ENCODE results near the gene LCN15. TPM values are rescaled to one million over a fixed set of nuclear protein-coding genes. Genes with fewer than 3 reads are reported as not detected.

LCN15 gene
- total and polyA plus RNA-seq, 10 donors = 0.35 TPM; not detected in 9

DNA sequence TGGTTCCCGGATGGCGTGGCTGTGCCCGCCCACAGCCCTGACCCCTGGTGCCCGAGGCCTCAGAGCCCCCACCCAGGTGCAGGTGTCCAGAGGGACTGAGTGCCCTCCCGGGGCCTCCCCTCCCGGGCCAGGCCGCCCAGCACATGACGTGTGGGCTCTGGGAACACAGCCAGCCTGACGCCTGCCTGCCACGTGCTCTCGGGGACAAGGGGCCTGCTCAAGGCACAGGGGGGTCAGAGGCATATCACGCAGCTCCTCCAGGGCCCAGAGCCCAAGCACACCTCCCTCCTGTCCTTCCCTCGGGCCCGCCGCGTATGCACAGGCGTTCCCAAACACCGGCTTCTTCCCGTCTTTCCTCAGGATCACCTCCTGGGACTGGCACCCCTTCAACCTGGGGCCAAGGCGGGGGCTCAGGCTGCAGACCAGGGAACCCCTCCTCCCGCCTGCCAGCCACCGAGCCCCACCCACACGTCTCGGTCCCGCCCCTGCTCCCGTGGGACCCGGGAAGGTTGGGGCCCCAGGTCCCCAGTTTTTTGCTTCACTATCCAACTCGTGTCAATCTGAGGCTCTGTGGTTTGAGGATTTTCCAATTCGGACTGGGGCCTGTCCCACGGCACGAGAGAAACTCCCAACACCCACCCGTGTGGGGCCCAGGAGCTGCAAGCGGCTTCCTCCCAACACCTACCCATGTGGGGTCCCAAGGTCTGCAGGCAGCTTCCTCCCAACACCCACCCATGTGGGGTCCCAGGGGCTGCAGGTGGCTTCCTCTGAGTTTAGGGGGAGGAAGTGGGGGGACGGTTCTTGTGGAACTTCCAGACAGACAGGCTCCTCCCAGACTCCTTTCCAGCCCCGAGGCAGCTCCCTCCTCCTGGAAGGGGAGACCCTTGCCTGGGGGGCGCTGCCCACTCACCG, 23.1 kb downstream of the LCN15 start:
- WGBS, 5 donors = 24 to 30% (median 26%) methylated on average over 23 to 37 of the region's 37 CpGs
- TF ChIP-seq, protein P1, sequence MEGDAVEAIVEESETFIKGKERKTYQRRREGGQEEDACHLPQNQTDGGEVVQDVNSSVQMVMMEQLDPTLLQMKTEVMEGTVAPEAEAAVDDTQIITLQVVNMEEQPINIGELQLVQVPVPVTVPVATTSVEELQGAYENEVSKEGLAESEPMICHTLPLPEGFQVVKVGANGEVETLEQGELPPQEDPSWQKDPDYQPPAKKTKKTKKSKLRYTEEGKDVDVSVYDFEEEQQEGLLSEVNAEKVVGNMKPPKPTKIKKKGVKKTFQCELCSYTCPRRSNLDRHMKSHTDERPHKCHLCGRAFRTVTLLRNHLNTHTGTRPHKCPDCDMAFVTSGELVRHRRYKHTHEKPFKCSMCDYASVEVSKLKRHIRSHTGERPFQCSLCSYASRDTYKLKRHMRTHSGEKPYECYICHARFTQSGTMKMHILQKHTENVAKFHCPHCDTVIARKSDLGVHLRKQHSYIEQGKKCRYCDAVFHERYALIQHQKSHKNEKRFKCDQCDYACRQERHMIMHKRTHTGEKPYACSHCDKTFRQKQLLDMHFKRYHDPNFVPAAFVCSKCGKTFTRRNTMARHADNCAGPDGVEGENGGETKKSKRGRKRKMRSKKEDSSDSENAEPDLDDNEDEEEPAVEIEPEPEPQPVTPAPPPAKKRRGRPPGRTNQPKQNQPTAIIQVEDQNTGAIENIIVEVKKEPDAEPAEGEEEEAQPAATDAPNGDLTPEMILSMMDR (IDR thresholded peaks at IDR 0.05 in 8 of 11, conservative IDR thresholded peaks at IDR 0.05 in 3 of 11) = no peak
- TF ChIP-seq POLR2A (IDR thresholded peaks at IDR 0.05) = no peak
- TF ChIP-seq POLR2AphosphoS5 (IDR thresholded peaks at IDR 0.05) = peak in 1 of 3 donors; percentile 27
- no peaks in the 10 kb centered on the region for H3K9me3 ChIP-seq
- intact Hi-C loops (cut with DNase I; ENCODE audit: low total_unique reads) = no loop called here
- H3K36me3 ChIP-seq = peaks cover 0 to 23% (median 0%) of the 10 kb centered on the region in 6 donors
- peak overlapping the region in 7 of 8 donors; percentile 29 to 91 (median 78) for H3K27ac ChIP-seq
- H3K4me3 ChIP-seq = peak overlapping the region; percentile 25 to 73 (median 42)
- peaks cover 0 to 65% (median 33%) of the 10 kb centered on the region in 7 donors for H3K27me3 ChIP-seq (replicated peaks in 1 of 7)
- no peak for DNase-seq
- peaks cover 11 to 48% (median 26%) of the 10 kb centered on the region in 6 donors for H3K4me1 ChIP-seq

DNA sequence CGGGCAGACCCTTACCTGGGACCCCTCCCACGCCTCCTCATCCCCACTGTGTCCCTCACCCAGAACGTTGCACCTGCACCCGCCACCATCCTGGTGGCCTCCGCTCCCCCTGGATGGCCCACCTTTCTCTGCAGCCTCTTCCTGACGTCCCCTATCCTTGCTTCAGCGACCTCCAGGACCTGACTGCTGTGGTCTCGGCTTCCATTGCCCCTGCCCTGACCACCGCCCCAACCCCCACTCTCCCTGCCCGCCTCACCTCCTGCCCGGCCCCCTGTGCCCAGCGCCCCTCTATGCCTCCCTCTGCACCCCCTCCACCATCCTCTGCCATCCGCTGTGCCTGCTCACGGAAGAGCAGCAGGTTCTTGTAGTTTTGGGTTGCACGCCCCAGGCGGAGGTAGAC, 23.8 kb downstream of the LCN15 start:
- Histone ChIP-seq H3K4me1 (peaks cover 11 to 42% (median 26%) of the 10 kb centered on the region in 6 donors), H3K36me3 (peaks cover 0 to 23% (median 0%) of the 10 kb centered on the region in 6 donors), H3K27ac (peak overlapping the region in 2 of 8 donors; percentile 80 to 91), H3K9me3 (no peaks in the 10 kb centered on the region), H3K27me3 (replicated peaks in 1 of 7) (peaks cover 0 to 65% (median 33%) of the 10 kb centered on the region in 7 donors), H3K4me3 (peak overlapping the region in 4 of 8 donors; percentile 44 to 73 (median 50))
- TF ChIP-seq, protein P1 (IDR thresholded peaks at IDR 0.05 in 8 of 11, conservative IDR thresholded peaks at IDR 0.05 in 3 of 11) = no peak
- no peak for TF ChIP-seq POLR2A (IDR thresholded peaks at IDR 0.05)
- TF ChIP-seq POLR2AphosphoS5 (IDR thresholded peaks at IDR 0.05) = no peak
- WGBS, 5 donors = 88 to 92% (median 91%) methylated on average over 16 of the region's 16 CpGs
- no peak for DNase-seq
- intact Hi-C loops (cut with DNase I; ENCODE audit: low total_unique reads) = no loop called here

DNA sequence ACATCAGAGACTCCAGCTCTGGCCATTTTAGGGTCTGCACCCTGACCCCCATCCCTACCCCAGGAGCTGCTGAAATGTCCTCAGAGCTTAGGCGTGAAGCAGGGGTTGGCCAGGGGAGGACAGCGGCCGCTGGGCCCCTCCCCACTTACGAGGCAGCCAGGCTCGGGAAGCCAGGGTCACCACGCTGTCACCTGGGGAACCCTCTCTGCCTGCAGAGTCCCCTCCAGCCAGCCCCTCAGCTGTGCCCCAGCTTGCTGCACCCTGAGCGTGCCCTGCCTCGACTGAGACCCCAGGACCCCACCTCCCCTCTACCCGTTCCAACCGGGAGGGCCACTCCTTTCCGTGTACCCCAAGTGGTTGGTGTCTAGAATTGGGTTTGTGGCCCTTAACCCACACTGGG, 24.2 kb downstream of the LCN15 start:
- Histone ChIP-seq H3K27me3 (replicated peaks in 1 of 7) (peaks cover 0 to 65% (median 33%) of the 10 kb centered on the region in 7 donors), H3K4me3 (no peak overlapping the region), H3K9me3 (no peaks in the 10 kb centered on the region), H3K27ac (no peak overlapping the region), H3K4me1 (peaks cover 11 to 38% (median 26%) of the 10 kb centered on the region in 6 donors), H3K36me3 (peaks cover 0 to 23% (median 0%) of the 10 kb centered on the region in 6 donors)
- no peak for DNase-seq
- TF ChIP-seq, protein P1 (IDR thresholded peaks at IDR 0.05 in 8 of 11, conservative IDR thresholded peaks at IDR 0.05 in 3 of 11) = no peak
- TF ChIP-seq POLR2A (IDR thresholded peaks at IDR 0.05) (no peak), POLR2AphosphoS5 (IDR thresholded peaks at IDR 0.05) (no peak)
- 86 to 91% (median 89%) methylated on average over 11 of the region's 11 CpGs for WGBS, 5 donors
- intact Hi-C loops (cut with DNase I; ENCODE audit: low total_unique reads) = no loop called here

DNA sequence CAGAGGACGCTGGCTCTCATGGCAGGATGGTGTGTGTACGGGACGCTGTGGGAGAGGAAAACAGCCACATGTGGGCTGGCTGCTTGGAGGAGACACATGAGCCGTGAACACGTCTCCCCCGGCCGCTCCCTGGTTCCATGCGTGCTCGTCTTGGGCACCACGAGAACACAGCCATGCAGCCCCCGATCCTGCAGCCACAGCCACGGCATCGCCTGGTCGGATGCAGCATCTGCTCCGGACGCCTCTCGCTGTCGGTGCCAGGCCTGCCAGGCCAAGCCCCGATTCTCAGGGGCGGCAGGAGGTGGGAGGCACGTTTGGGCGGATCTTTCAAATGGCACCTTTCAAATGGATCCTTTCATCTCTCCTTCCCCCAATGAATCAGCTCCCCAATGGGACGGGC, 24.8 kb downstream of the LCN15 start:
- H3K27ac ChIP-seq = no peak overlapping the region
- H3K27me3 ChIP-seq (replicated peaks in 1 of 7) = peaks cover 0 to 60% (median 33%) of the 10 kb centered on the region in 7 donors
- H3K36me3 ChIP-seq = peaks cover 0 to 23% (median 0%) of the 10 kb centered on the region in 6 donors
- intact Hi-C loops (cut with DNase I; ENCODE audit: low total_unique reads) = no loop called here
- no peak for DNase-seq
- WGBS, 5 donors = 73 to 89% (median 87%) methylated on average over 20 to 23 of the region's 23 CpGs
- H3K4me3 ChIP-seq = no peak overlapping the region
- H3K4me1 ChIP-seq = peaks cover 11 to 35% (median 26%) of the 10 kb centered on the region in 6 donors
- no peaks in the 10 kb centered on the region for H3K9me3 ChIP-seq
- no peak for TF ChIP-seq POLR2AphosphoS5 (IDR thresholded peaks at IDR 0.05)
- no peak for TF ChIP-seq POLR2A (IDR thresholded peaks at IDR 0.05)
- TF ChIP-seq, protein P1 (IDR thresholded peaks at IDR 0.05 in 8 of 11, conservative IDR thresholded peaks at IDR 0.05 in 3 of 11) = no peak
